Fibroblast of the aortic adventitia (primary cell): ENCODE measurements around the gene PLP2. TPM values are rescaled to one million over a fixed set of nuclear protein-coding genes. Genes with fewer than 3 reads are reported as not detected.

Source experiments
- DNase-seq: peaks from one replicate; pipeline ENCODE4 v3.0.0-alpha.2; 2010; ENCODE audit warnings: low read depth
- H3K4me3 ChIP-seq: 2 replicates; pipeline ENCODE4 v1.5.1; 2011; ENCODE audit warnings: low read depth, mild to moderate bottlenecking, control low read depth, low read length, moderate library complexity
- total RNA-seq: library from RNA; depleted of rRNA; stranded (reverse); fragments of >200 nt; gene quantifications from 2 replicates; pipeline ENCODE4 v1.2.3, GENCODE V29; 2012; ENCODE audit warnings: low replicate concordance
- TF ChIP-seq, protein P1 (sequence below): IDR thresholded peaks from 2 replicates; pipeline ENCODE4 v1.5.1; 2011; ENCODE audit warnings: mild to moderate bottlenecking, low read length, control low read depth, inconsistent platforms; ENCODE audit not compliant: insufficient read depth

PLP2 gene
- total RNA-seq, 1 donor: 93.2 TPM

DNA sequence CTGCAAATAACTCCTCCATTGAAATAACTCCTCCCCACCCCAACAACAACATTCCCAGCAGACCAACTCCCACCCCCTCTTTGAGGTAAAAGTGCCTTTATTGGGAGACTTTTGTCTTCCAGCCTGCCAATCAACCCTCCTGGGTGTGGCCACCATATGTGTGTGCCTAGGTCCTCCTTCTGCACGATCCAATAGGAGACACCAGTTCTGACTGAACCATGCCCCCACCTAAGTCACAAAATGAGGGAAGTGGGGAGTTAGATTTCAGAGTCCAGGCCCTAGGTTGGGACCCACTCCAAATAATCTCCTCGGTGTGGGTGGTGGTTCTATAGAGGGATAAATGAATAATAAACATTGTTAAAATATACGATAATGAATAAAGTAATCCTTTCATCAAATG, 3.0 kb downstream of the PLP2 start:
- no peak for DNase-seq
- TF ChIP-seq, protein P1, sequence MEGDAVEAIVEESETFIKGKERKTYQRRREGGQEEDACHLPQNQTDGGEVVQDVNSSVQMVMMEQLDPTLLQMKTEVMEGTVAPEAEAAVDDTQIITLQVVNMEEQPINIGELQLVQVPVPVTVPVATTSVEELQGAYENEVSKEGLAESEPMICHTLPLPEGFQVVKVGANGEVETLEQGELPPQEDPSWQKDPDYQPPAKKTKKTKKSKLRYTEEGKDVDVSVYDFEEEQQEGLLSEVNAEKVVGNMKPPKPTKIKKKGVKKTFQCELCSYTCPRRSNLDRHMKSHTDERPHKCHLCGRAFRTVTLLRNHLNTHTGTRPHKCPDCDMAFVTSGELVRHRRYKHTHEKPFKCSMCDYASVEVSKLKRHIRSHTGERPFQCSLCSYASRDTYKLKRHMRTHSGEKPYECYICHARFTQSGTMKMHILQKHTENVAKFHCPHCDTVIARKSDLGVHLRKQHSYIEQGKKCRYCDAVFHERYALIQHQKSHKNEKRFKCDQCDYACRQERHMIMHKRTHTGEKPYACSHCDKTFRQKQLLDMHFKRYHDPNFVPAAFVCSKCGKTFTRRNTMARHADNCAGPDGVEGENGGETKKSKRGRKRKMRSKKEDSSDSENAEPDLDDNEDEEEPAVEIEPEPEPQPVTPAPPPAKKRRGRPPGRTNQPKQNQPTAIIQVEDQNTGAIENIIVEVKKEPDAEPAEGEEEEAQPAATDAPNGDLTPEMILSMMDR: no peak
- H3K4me3 ChIP-seq: no peak overlapping the region

DNA sequence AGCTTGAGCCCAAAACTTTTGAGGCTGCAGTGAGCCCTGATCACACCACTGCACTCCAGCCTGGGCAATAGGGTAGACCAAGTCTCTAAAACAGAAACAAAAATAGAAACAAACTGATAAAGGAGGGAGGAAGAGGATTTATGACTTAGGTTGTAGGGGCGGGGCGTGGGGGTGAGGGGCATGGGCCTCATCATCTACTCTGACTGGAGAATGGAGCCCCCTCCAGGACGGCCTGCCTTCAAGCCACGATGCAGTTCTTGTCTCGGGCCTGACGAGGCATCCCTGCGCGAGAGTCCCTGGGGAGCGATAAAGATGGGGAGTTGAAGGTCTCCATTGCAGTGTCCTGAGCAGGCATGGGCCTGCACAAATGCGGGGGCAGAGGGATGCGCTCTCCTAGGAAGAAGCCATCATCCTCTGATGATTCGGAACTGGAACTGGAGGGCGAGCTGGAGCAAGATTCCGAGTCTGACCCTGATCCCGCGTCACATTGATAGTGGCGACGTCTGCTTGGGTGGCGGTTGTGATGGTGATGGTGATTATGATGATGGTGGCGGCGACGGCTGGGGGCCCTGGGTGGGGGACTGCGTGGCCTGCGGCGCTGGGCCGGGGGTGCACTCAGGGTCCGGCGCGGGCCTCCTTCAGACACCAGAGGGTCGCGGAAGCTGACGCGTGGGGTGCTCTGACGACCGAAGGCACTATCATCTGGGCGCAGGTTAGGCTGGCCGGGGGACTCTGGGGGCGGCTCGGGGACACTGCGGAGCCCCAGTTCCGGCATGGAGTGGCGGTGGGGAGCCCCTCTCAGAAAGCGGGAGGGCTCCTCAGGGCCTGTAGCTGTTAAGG, 4.0 kb downstream of the PLP2 start:
- H3K4me3 ChIP-seq: no peak overlapping the region
- no peak for DNase-seq
- TF ChIP-seq, protein P1: no peak

DNA sequence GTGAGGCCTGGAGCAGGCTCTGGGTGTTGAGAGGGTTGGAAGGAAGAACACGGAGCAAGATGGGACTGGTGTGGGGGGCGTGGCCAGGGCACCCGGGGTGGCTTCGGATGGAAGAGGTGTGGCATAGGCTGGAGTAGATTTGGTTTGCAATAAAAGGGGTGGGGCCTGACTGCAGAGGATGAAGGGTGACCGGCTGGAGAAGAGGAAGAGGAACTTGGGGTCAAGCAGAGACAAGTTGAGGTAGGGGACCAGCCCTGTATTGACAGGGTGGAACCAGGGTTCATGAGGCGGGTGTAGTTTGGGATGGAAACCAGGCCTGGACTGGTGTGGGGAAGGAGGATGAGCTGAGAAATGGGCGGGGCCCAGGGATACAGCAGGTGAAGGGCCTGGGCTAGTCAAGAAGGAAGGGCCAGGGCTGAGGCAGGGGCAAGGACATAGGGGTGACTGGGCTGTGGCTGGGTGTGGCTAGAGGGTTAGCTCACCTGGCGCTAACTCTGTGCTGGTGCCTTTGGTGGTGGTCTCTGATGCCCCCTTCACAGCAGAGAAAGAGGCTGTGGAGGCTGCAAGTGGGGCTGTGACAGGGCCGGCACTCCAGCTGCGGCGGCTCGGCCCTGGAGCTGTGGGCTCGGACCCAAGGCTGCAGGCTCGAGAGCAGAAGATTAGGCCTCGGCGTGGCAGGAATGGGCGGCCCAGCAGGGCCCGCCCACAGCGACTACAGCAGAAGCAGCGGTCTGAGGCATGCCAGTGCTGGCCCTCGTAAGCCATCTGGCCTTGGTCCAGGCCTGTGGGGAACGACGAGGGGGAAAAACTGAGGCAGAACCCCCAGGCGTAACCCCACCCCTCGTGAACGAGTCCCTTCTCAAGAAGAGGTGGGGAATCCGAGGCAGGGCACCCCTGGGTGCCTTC, 5.0 kb downstream of the PLP2 start:
- H3K4me3 ChIP-seq: no peak overlapping the region
- TF ChIP-seq, protein P1: no peak
- no peak for DNase-seq

DNA sequence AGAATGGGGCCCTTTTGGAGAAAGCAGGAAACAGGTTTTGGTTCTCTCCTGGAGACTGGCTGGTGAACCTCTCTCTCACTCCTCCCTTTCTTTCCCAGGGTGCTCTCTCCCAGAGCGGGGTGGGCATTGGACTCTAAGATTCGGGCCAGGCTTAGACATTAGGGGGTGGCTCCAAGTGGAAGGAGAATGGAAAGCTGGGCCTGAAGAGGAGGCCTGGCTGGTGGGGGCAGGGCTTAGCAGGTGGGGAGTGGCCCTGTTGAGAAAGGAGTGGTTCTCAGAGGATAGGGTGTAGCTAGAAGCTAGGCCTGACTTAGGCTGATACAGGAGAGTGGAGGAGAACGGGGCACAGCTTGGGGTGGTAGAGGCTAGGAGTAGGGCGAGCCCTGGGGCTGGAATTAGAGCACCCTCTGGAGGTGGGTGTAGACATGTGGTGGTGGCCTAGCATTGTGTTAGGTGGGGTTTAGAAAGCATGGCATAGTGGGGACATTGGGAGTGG, 5.7 kb downstream of the PLP2 start:
- TF ChIP-seq, protein P1: peak; percentile 8
- no peak overlapping the region for H3K4me3 ChIP-seq
- DNase-seq: no peak

DNA sequence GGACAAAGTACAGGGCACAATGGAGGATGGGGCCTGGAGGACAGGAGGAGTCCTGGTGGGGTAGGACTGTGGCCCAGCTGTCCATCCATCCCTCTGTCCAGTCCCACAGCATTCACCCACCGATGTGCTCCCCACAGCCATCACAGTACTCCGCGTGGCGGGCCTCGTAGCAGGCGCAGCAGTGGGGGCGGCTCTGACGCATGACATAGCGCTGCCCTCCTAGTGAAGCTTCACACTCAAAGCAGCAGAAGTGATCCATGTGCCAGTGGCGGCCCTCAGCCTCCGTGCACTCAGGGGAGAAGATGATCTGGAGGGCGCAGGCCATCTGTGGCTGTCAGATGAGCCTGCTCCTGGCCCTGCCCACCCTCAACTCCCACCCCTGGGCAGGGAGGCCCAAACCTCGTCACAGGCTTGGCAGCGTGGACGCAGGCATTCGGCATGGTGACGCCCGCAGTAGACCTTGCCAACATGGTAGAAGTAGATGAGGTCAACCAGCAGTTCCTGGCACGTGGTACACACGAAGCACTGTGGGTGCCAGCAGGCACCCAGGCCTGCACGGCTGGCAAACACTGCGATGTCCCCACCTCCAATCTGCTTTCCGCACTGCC, 6.3 kb downstream of the PLP2 start:
- DNase-seq: no peak
- H3K4me3 ChIP-seq: no peak overlapping the region
- TF ChIP-seq, protein P1: no peak

DNA sequence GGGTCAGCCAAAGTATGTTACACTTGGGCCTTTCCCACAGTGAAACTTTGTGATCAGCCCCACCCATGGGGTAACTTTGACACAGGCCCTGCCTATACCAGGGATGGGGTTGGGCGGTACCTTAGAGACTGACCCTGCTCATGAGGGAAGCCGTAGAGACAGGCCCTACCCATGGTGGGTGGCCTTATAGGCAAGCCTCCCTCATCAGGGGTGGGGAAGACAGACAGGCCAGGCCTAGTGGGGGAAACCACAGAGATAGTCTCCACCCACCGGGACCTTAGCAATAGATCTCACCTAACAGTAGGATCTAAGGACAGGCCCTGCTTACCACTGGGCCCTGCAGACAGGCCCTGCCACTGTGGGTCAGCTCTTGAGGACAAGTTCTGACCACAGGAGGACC, 6.8 kb downstream of the PLP2 start:
- no peak overlapping the region for H3K4me3 ChIP-seq
- TF ChIP-seq, protein P1: no peak
- no peak for DNase-seq
